Liver (tissue), 3 donors: ENCODE data around the gene TMEM115.

Experiments used
- EGR1 ChIP-seq, 2 donors: IDR thresholded peaks; 2 replicates each; pipeline ENCODE4 v1.6.1; 2016 to 2018; ENCODE audit warnings: antibody characterized with exemption in 2 of 2, low read depth in 2 of 2
- FOXA1 ChIP-seq: IDR thresholded peaks from 2 replicates; pipeline ENCODE4 v1.6.1; 2016; ENCODE audit warnings: antibody characterized with exemption
- GABPA ChIP-seq, 2 donors: IDR thresholded peaks in 1 of 2; conservative IDR thresholded peaks in 1 of 2; 2 replicates each; pipeline ENCODE4 v1.6.1; 2016; ENCODE audit warnings: antibody characterized with exemption in 2 of 2, mild to moderate bottlenecking in 1 of 2, moderate library complexity in 1 of 2
- HNF4A ChIP-seq, 2 donors: conservative IDR thresholded peaks; 2 replicates each; pipeline ENCODE4 v1.6.1; 2016; ENCODE audit warnings: antibody characterized with exemption in 2 of 2, mild to moderate bottlenecking in 2 of 2
- NR2F2 ChIP-seq: IDR thresholded peaks from 2 replicates; pipeline ENCODE4 v1.6.1; 2016; ENCODE audit warnings: antibody characterized with exemption
- RAD21 ChIP-seq, 2 donors: IDR thresholded peaks; 2 replicates each; pipeline ENCODE4 v1.6.1; 2016; ENCODE audit warnings: antibody characterized with exemption in 2 of 2, mild to moderate bottlenecking in 2 of 2
- RXRA ChIP-seq, 2 donors: IDR thresholded peaks; 2 replicates each; pipeline ENCODE4 v1.6.1; 2017 to 2018; ENCODE audit warnings: antibody characterized with exemption in 2 of 2, mild to moderate bottlenecking in 1 of 2
- SP1 ChIP-seq: IDR thresholded peaks from 2 replicates; pipeline ENCODE4 v1.6.1; 2018; ENCODE audit warnings: antibody characterized with exemption, mild to moderate bottlenecking
- TAF1 ChIP-seq: conservative IDR thresholded peaks from 2 replicates; pipeline ENCODE4 v1.6.1; 2016; ENCODE audit warnings: antibody characterized with exemption, mild to moderate bottlenecking
- YY1 ChIP-seq: IDR thresholded peaks from 2 replicates; pipeline ENCODE4 v1.6.1; 2016; ENCODE audit warnings: antibody characterized with exemption, mild to moderate bottlenecking
- TF ChIP-seq, protein P1 (sequence below): fragments of 150-350 bp; IDR thresholded peaks from 2 replicates; pipeline ENCODE4 v1.5.1; 2017; ENCODE audit warnings: improper control_type of control experiment, low read depth, low read length; ENCODE audit not compliant: missing input control
- TF ChIP-seq, protein P2 (sequence below): IDR thresholded peaks from 2 replicates; pipeline ENCODE4 v1.6.1; 2016; ENCODE audit warnings: antibody characterized with exemption
- TF ChIP-seq, protein P3 (sequence below): IDR thresholded peaks from 2 replicates; pipeline ENCODE4 v1.6.1; 2016; ENCODE audit warnings: antibody characterized with exemption, mild to moderate bottlenecking
- TF ChIP-seq, protein P4 (sequence below): IDR thresholded peaks from 2 replicates; pipeline ENCODE4 v1.6.1; 2016; ENCODE audit warnings: antibody characterized with exemption
- donor health status: healthy.
- donor health status: healthy.

DNA sequence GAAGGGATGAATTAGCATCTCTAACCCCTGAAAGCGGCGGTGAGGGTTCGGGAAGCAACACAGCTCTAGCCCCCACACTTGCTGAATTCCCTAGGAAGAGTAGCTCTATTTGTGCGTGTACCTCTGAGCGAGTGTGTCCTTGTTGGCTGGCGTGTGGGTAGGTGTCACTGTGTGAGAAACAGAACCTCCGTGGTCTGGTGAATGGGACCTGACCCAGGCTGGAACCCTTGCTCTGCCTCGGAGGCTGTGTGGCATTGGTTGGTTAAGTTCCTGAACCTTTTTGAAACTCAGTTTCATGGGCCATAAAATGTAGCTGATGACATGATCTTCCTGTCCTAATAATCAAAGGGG lies 414 bp upstream of the TMEM115 start:
- no peak for TF ChIP-seq GABPA (IDR thresholded peaks at IDR 0.05 in 1 of 2, conservative IDR thresholded peaks at IDR 0.05 in 1 of 2)
- TF ChIP-seq RAD21 (IDR thresholded peaks at IDR 0.05), result no peak
- TF ChIP-seq, protein P1, sequence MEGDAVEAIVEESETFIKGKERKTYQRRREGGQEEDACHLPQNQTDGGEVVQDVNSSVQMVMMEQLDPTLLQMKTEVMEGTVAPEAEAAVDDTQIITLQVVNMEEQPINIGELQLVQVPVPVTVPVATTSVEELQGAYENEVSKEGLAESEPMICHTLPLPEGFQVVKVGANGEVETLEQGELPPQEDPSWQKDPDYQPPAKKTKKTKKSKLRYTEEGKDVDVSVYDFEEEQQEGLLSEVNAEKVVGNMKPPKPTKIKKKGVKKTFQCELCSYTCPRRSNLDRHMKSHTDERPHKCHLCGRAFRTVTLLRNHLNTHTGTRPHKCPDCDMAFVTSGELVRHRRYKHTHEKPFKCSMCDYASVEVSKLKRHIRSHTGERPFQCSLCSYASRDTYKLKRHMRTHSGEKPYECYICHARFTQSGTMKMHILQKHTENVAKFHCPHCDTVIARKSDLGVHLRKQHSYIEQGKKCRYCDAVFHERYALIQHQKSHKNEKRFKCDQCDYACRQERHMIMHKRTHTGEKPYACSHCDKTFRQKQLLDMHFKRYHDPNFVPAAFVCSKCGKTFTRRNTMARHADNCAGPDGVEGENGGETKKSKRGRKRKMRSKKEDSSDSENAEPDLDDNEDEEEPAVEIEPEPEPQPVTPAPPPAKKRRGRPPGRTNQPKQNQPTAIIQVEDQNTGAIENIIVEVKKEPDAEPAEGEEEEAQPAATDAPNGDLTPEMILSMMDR, result no peak
- TF ChIP-seq, protein P2, sequence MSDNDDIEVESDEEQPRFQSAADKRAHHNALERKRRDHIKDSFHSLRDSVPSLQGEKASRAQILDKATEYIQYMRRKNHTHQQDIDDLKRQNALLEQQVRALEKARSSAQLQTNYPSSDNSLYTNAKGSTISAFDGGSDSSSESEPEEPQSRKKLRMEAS, result no peak
- no peak for TF ChIP-seq YY1
- TF ChIP-seq TAF1, result no peak
- TF ChIP-seq EGR1 (IDR thresholded peaks at IDR 0.05; ENCODE audit: low read depth in 2 of 2), result no peak
- TF ChIP-seq, protein P3, sequence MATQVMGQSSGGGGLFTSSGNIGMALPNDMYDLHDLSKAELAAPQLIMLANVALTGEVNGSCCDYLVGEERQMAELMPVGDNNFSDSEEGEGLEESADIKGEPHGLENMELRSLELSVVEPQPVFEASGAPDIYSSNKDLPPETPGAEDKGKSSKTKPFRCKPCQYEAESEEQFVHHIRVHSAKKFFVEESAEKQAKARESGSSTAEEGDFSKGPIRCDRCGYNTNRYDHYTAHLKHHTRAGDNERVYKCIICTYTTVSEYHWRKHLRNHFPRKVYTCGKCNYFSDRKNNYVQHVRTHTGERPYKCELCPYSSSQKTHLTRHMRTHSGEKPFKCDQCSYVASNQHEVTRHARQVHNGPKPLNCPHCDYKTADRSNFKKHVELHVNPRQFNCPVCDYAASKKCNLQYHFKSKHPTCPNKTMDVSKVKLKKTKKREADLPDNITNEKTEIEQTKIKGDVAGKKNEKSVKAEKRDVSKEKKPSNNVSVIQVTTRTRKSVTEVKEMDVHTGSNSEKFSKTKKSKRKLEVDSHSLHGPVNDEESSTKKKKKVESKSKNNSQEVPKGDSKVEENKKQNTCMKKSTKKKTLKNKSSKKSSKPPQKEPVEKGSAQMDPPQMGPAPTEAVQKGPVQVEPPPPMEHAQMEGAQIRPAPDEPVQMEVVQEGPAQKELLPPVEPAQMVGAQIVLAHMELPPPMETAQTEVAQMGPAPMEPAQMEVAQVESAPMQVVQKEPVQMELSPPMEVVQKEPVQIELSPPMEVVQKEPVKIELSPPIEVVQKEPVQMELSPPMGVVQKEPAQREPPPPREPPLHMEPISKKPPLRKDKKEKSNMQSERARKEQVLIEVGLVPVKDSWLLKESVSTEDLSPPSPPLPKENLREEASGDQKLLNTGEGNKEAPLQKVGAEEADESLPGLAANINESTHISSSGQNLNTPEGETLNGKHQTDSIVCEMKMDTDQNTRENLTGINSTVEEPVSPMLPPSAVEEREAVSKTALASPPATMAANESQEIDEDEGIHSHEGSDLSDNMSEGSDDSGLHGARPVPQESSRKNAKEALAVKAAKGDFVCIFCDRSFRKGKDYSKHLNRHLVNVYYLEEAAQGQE, result no peak
- TF ChIP-seq, protein P4, sequence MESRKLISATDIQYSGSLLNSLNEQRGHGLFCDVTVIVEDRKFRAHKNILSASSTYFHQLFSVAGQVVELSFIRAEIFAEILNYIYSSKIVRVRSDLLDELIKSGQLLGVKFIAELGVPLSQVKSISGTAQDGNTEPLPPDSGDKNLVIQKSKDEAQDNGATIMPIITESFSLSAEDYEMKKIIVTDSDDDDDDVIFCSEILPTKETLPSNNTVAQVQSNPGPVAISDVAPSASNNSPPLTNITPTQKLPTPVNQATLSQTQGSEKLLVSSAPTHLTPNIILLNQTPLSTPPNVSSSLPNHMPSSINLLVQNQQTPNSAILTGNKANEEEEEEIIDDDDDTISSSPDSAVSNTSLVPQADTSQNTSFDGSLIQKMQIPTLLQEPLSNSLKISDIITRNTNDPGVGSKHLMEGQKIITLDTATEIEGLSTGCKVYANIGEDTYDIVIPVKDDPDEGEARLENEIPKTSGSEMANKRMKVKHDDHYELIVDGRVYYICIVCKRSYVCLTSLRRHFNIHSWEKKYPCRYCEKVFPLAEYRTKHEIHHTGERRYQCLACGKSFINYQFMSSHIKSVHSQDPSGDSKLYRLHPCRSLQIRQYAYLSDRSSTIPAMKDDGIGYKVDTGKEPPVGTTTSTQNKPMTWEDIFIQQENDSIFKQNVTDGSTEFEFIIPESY, result no peak
- TF ChIP-seq SP1, result no peak
- no peak for TF ChIP-seq HNF4A (conservative IDR thresholded peaks at IDR 0.05)
- TF ChIP-seq RXRA (IDR thresholded peaks at IDR 0.05), result no peak
- no peak for TF ChIP-seq FOXA1
- TF ChIP-seq NR2F2, result no peak
